GM13976 (cell line): ENCODE data around the gene THBS2.

Source experiments
- DNase-seq: peaks from one replicate; pipeline ENCODE4 v3.0.0; 2012; ENCODE audit warnings: low spot score
- CTCF ChIP-seq: IDR thresholded peaks from 2 replicates; pipeline ENCODE4 v1.5.1; 2012; ENCODE audit warnings: borderline replicate concordance, mild to moderate bottlenecking; ENCODE audit not compliant: insufficient read depth; ENCODE audit errors: extremely low read depth, missing control alignments, control extremely low read depth
- in situ Hi-C: fragments of 300-500 bp; cut with MboI; formaldehyde crosslinking; loops from one replicate; pipeline ENCODE4 v1.12.0; 2022; ENCODE audit warnings: low sequenced_read_pairs, mixed read lengths, inconsistent platforms; ENCODE audit not compliant: unreplicated experiment

The THBS2 gene

GRCh38 chr6:169189182-169189581 is 64.5 kb downstream of the THBS2 start:
- no peak for DNase-seq
- in situ Hi-C loops = no loop called here
- TF ChIP-seq CTCF = no peak

GRCh38 chr6:169188475-169188874 is 65.2 kb downstream of the THBS2 start:
- no peak for DNase-seq
- in situ Hi-C loops = no loop called here
- no peak for TF ChIP-seq CTCF

- DNase-seq = no peak
- no peak for TF ChIP-seq CTCF
- in situ Hi-C loops = no loop called here
These were observed 65.6 kb downstream of the THBS2 start for GRCh38 chr6:169188051-169188470.

- no peak for TF ChIP-seq CTCF
- in situ Hi-C loops = no loop called here
- no peak for DNase-seq
These were observed 67.0 kb downstream of the THBS2 start for GRCh38 chr6:169186496-169187169.

GRCh38 chr6:169185692-169186485 is 67.8 kb downstream of the THBS2 start:
- in situ Hi-C loops = no loop called here
- DNase-seq = no peak
- no peak for TF ChIP-seq CTCF

- in situ Hi-C loops = no loop called here
- TF ChIP-seq CTCF = no peak
- DNase-seq = no peak
These were observed 68.6 kb downstream of the THBS2 start for GRCh38 chr6:169185011-169185521.
